A549 treated with Hydrocortisone at 1 μM for 4 hours (cell line): ENCODE measurements around the gene ARHGAP25. TPM values are rescaled to one million over a fixed set of nuclear protein-coding genes. Genes with fewer than 3 reads are reported as not detected.

Experiments
- total RNA-seq: library from RNA; stranded (reverse); fragments of 200-300 nt; extraction: Qiagen RNA extraction; gene quantifications from 5 replicates; pipeline ENCODE4 v1.2.3, GENCODE V29; 2022

ARHGAP25 gene
- 0.18 to 0.39 TPM (median 0.26 TPM) in 5 replicates for total RNA-seq

DNA sequence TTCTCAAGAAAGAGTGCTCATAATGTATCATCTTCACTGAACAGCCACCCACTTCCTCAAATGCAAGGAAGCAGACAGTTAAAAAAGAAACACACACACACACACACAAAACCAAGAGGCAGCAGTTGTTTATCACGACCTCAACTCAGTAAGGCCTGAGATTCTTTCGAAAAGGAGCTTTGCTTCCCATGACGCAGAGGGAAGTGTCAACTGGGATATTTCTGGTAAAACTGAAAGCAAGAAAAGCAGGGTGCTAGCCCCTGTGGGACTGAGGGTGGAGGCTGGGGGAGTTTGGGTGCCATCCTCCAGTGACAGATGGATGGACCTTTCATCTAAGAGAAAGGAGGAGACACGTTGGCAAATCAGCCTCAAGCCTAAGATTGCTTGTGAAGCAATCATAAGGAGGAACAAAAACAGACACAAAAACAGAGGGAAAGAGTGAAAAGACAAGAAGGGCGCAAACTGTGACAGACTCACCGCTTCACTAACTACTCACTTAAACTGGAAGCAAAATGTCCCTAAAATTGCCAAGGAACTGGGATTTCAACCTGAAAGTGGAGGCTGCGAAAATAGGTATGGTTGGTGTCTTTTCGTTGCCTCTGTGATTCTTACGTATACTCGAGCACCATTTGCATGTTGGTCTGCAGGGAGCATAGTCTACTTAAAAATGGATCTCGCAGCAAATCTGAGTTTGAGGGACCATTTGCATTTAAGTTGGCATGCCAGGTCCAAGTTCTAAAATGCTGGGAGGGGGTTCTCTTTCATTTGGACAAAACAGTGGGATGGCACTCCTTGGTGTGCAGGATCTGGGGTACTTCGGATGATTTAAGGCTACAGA lies at the start of gene ARHGAP25:
Gene ARHGAP25, plus strand, starts transcription at position 124 of the 838 bp plus-strand sequence. Its CDS starts 389 bp downstream, at position 513.

DNA sequence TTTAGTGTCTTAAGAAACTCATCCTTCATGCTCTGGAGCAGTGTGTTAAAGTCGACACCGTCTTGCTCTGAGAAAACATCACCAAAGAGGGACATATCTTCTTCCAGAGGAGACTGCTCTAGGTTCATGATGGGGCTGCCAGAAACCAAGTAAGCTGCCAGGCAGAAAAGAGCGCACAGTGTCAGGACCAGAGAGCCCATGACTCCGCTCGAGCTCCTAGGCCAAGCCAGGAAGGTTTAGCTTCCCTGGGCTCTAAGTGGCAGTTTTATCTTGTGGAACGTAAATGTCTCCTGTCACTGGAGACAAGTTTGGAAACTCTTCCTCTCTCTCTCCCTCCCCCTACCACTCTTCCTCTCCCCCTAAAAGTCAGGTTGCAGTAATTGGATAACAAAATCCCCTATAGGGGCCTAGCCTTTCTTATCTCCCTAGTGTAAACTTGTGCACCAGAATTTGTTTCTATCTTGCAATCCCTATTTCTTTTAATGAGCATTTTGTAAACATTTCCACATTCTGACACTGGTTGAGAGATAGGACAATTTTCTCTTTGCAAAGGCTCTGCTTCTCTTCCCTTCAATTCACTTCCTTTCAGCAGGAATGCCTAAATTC lies 136.7 kb downstream of the ARHGAP25 start, which contains the start of gene BMP10:
Gene BMP10, minus strand, starts transcription at position 239 of the 606 bp plus-strand sequence. Its CDS starts 39 bp downstream, at position 200.

Other genes with a start within 250 kb of the ARHGAP25 start
- not detected in 5 replicates for gene PROKR1, start 91.2 kb upstream of the ARHGAP25 start, total RNA-seq
- not detected in 5 replicates for gene BMP10, start 136.6 kb downstream of the ARHGAP25 start, total RNA-seq
- 1.8 to 3.1 TPM (median 2.5 TPM) in 5 replicates for gene GKN2, start 218.1 kb downstream of the ARHGAP25 start, total RNA-seq
- 0.37 to 0.94 TPM (median 0.48 TPM) in 5 replicates for gene GKN1, start 239.8 kb downstream of the ARHGAP25 start, total RNA-seq